ENCODE data around the gene CNTNAP2.

The CNTNAP2 gene

GRCh38 chr7:146129296-146129695, 12.7 kb downstream of the CNTNAP2 start:
- no peaks in the 10 kb centered on the region for H3K4me1 ChIP-seq (ENCODE audit: low read depth, poor library complexity, severe bottlenecking)
- no peak overlapping the region for H3K4me2 ChIP-seq
- no peaks in the 10 kb centered on the region for H4K20me1 ChIP-seq (ENCODE audit: insufficient read depth)
- no peak overlapping the region for H2AFZ ChIP-seq (ENCODE audit: low read depth)
- TF ChIP-seq CTCF (conservative IDR thresholded peaks at IDR 0.05; ENCODE audit: low read depth, low read length) = no peak
- H3K9ac ChIP-seq = no peak overlapping the region
- no peaks in the 10 kb centered on the region for H3K27me3 ChIP-seq (ENCODE audit: insufficient read depth, low read depth)
- H3K79me2 ChIP-seq (ENCODE audit: insufficient read depth, low read depth) = no peaks in the 10 kb centered on the region
- no peaks in the 10 kb centered on the region for H3K36me3 ChIP-seq (ENCODE audit: insufficient read depth)
- no peak overlapping the region for H3K4me3 ChIP-seq (IDR thresholded peaks at IDR 0.05; ENCODE audit: insufficient read depth, low read depth, low read length)
- no peak overlapping the region for H3K27ac ChIP-seq

- Histone ChIP-seq H3K4me2 (no peak overlapping the region), H3K9ac (no peak overlapping the region), H3K36me3 (ENCODE audit: insufficient read depth) (no peaks in the 10 kb centered on the region), H3K27ac (no peak overlapping the region), H3K79me2 (ENCODE audit: insufficient read depth, low read depth) (no peaks in the 10 kb centered on the region), H4K20me1 (ENCODE audit: insufficient read depth) (no peaks in the 10 kb centered on the region), H3K4me3 (IDR thresholded peaks at IDR 0.05; ENCODE audit: insufficient read depth, low read depth, low read length) (no peak overlapping the region), H3K4me1 (ENCODE audit: low read depth, poor library complexity, severe bottlenecking) (no peaks in the 10 kb centered on the region), H2AFZ (ENCODE audit: low read depth) (no peak overlapping the region), H3K27me3 (ENCODE audit: insufficient read depth, low read depth) (no peaks in the 10 kb centered on the region)
- TF ChIP-seq CTCF (conservative IDR thresholded peaks at IDR 0.05; ENCODE audit: low read depth, low read length) = no peak
Measured at GRCh38 chr7:146129997-146130396, 13.4 kb downstream of the CNTNAP2 start.

- H3K27me3 ChIP-seq (ENCODE audit: insufficient read depth, low read depth) = no peaks in the 10 kb centered on the region
- H3K27ac ChIP-seq = no peak overlapping the region
- H3K4me3 ChIP-seq (IDR thresholded peaks at IDR 0.05; ENCODE audit: insufficient read depth, low read depth, low read length) = no peak overlapping the region
- H2AFZ ChIP-seq (ENCODE audit: low read depth) = no peak overlapping the region
- no peak for TF ChIP-seq CTCF (conservative IDR thresholded peaks at IDR 0.05; ENCODE audit: low read depth, low read length)
- H3K4me2 ChIP-seq = no peak overlapping the region
- no peaks in the 10 kb centered on the region for H3K36me3 ChIP-seq (ENCODE audit: insufficient read depth)
- H3K9ac ChIP-seq = no peak overlapping the region
- H3K79me2 ChIP-seq (ENCODE audit: insufficient read depth, low read depth) = no peaks in the 10 kb centered on the region
- no peaks in the 10 kb centered on the region for H3K4me1 ChIP-seq (ENCODE audit: low read depth, poor library complexity, severe bottlenecking)
- H4K20me1 ChIP-seq (ENCODE audit: insufficient read depth) = no peaks in the 10 kb centered on the region
Measured at GRCh38 chr7:146131701-146132100, 15.1 kb downstream of the CNTNAP2 start.

- Histone ChIP-seq H3K4me1 (ENCODE audit: low read depth, poor library complexity, severe bottlenecking) (no peaks in the 10 kb centered on the region), H3K36me3 (ENCODE audit: insufficient read depth) (no peaks in the 10 kb centered on the region), H4K20me1 (ENCODE audit: insufficient read depth) (no peaks in the 10 kb centered on the region; the same call in 1 of the 2 replicates), H3K79me2 (ENCODE audit: insufficient read depth, low read depth) (no peaks in the 10 kb centered on the region), H3K4me3 (IDR thresholded peaks at IDR 0.05; ENCODE audit: insufficient read depth, low read depth, low read length) (no peak overlapping the region), H3K27ac (no peak overlapping the region), H3K4me2 (no peak overlapping the region), H2AFZ (ENCODE audit: low read depth) (no peak overlapping the region), H3K9ac (no peak overlapping the region), H3K27me3 (ENCODE audit: insufficient read depth, low read depth) (no peaks in the 10 kb centered on the region)
- no peak for TF ChIP-seq CTCF (conservative IDR thresholded peaks at IDR 0.05; ENCODE audit: low read depth, low read length)
Measured at GRCh38 chr7:146136357-146136875, 19.8 kb downstream of the CNTNAP2 start.

Data from KMS-11 (cell line).